Measurements from ENCODE around the gene FLNC. TPM values are rescaled to one million over a fixed set of nuclear protein-coding genes. Genes with fewer than 3 reads are reported as not detected.

FLNC gene
- total and polyA plus RNA-seq, 2 of the 13 experiments (the other 11 are each of a cell fraction or from before 2014, with no cell fraction given): 0.02 TPM; not detected in 1

DNA sequence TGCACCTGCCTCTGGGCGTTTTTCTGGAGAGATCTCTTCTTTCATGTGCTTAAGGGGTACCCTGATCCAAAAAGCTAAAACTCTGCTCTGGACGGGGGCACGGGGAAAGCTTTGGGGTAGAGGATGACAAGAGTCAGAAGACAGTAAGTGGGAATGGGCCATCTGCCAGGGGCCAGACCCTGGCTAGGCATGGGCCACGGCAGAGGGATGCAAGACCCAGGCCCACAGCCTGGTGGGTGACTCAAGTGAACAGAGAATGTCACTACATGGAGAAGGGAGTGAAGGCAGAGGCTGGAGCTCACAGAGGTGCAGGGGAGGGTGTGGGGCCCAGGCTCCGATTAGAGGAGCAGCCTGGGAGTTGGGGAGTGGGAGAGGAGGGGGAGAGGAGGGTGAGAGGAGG is 15.3 kb downstream of the FLNC start:
- FAIRE-seq (no peak), DNase-seq (ENCODE audit: low spot score) (no peak), ATAC-seq (no peak)
- Histone ChIP-seq H3K4me2 (ENCODE audit: low read depth, low read length) (no peak overlapping the region), H3K27me3 (ENCODE audit: control insufficient read depth in 1 of 2, insufficient read depth in 2 of 2, low read length in 2 of 2) (peaks cover 5 to 20% of the 10 kb centered on the region in 2 experiments; a peak in 2 of 5 replicates), H3K4me3 (replicated peaks in 1 of 3; ENCODE audit: insufficient read depth in 1 of 3, low read depth in 2 of 3, low read length in 3 of 3) (no peak overlapping the region), H2AFZ (ENCODE audit: low read length) (no peak overlapping the region), H4K20me1 (ENCODE audit: insufficient read depth, low read length) (no peaks in the 10 kb centered on the region), H3K79me2 (ENCODE audit: insufficient read depth, low read length) (no peaks in the 10 kb centered on the region), H3K9ac (ENCODE audit: insufficient read depth, low read depth, low read length) (no peak overlapping the region), H3K9me3 (ENCODE audit: low read length) (no peaks in the 10 kb centered on the region), H3K36me3 (replicated peaks in 1 of 2; ENCODE audit: control insufficient read depth in 1 of 2, insufficient read depth in 2 of 2, low read length in 2 of 2) (no peaks in the 10 kb centered on the region), H3K4me1 (ENCODE audit: insufficient read depth, low read length) (peaks cover 11% of the 10 kb centered on the region), H3K27ac (ENCODE audit: extremely low read length, insufficient read depth, low read length) (no peak overlapping the region)
- 36% methylated on average over 5 of the region's 5 CpGs for WGBS (ENCODE audit: low lambda C conversion rate)
- TF ChIP-seq ZNF709 (CRISPR knock-in tag; IDR thresholded peaks at IDR 0.05) (no peak), KDM3A (CRISPR knock-in tag; IDR thresholded peaks at IDR 0.05; ENCODE audit: low read depth) (no peak), ZSCAN25 (CRISPR knock-in tag; IDR thresholded peaks at IDR 0.05) (no peak), RAD21 (CRISPR knock-in tag; IDR thresholded peaks at IDR 0.05) (no peak), MEF2D (CRISPR knock-in tag; IDR thresholded peaks at IDR 0.05) (no peak), MED8 (CRISPR knock-in tag; IDR thresholded peaks at IDR 0.05; ENCODE audit: insufficient replicate concordance) (no peak), HNRNPH1 (optimal IDR thresholded peaks at IDR 0.05; ENCODE audit: low read depth, low read length) (no peak), POLR2AphosphoS2 (IDR thresholded peaks at IDR 0.05; ENCODE audit: low read depth, low read length) (no peak), PTBP1 (IDR thresholded peaks at IDR 0.05; ENCODE audit: low read depth, low read length, poor library complexity, severe bottlenecking) (no peak), SMYD3 (CRISPR knock-in tag; IDR thresholded peaks at IDR 0.05) (no peak), SMC3 (IDR thresholded peaks at IDR 0.05; ENCODE audit: low read length) (no peak), DR1 (CRISPR knock-in tag; IDR thresholded peaks at IDR 0.05) (no peak)
- TF ChIP-seq, protein P1, sequence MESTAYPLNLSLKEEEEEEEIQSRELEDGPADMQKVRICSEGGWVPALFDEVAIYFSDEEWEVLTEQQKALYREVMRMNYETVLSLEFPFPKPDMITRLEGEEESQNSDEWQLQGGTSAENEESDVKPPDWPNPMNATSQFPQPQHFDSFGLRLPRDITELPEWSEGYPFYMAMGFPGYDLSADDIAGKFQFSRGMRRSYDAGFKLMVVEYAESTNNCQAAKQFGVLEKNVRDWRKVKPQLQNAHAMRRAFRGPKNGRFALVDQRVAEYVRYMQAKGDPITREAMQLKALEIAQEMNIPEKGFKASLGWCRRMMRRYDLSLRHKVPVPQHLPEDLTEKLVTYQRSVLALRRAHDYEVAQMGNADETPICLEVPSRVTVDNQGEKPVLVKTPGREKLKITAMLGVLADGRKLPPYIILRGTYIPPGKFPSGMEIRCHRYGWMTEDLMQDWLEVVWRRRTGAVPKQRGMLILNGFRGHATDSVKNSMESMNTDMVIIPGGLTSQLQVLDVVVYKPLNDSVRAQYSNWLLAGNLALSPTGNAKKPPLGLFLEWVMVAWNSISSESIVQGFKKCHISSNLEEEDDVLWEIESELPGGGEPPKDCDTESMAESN (CRISPR knock-in tag; conservative IDR thresholded peaks at IDR 0.05): no peak
- TF ChIP-seq, protein P2, sequence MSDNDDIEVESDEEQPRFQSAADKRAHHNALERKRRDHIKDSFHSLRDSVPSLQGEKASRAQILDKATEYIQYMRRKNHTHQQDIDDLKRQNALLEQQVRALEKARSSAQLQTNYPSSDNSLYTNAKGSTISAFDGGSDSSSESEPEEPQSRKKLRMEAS (IDR thresholded peaks at IDR 0.05): no peak
- ChIA-PET CTCF (ENCODE audit: low intra/inter-chr PET ratio, low total read pairs) (no interaction called here), POLR2A (no interaction called here)
- in situ Hi-C loops (cut with HindIII; ENCODE audit: extremely low pct_ligation_motif_present, low pct_unique_long_range_greater_than_20kb) (no loop called here), intact Hi-C loops (cut with micrococcal nuclease; ENCODE audit: unreplicated experiment) (no loop called here)
- no TSS peak for BruUV-seq (replicated peaks)
